ENCODE data around the gene TMPRSS2.

The TMPRSS2 gene

GRCh38 chr21:41507521-41508414 lies at the start of gene TMPRSS2:
TMPRSS2 (minus strand) TSS chr21:41508158; CDS start chr21:41498133, 10,025 bp downstream.
- DNase-seq (ENCODE audit: low spot score): no peak

DNA sequence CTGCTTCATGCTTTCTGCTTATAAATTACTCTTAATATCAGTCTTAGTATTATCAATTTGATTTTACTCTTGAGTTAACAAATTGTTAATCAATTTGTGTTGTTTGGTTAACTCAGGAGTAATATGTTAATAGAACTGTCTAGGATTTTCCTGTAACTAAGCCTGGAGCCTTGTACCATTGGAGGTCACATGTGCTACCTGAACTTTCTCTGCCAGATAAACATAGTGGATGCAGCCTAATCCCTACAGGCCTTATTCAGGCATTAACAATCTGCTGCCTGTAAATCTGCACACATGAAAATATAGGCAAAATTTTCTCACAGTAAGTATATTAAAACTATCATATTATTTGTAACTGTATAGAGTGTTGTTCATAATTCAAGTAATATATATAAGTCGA lies 47.1 kb upstream of the TMPRSS2 start:
- DNase-seq (ENCODE audit: low spot score): no peak

DNA sequence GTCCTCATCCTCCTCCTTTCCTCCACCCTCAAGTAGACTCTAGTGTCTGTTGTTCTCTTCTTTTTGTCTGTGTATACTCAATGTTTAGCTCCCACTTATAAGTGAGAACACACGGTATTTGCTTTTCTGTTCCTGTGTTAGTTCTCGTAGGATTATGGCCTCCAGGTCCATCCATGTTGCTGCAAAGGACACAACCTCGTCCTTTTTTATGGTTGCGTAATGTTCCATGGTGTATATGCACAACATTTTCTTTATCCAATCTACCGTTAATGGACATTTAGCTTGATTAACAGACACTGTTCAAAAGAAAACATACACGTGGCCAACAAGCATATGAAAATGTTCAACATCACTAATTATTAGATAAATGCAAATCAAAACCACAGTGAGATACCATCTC lies 44.3 kb upstream of the TMPRSS2 start:
- DNase-seq (ENCODE audit: low spot score): no peak

- DNase-seq (ENCODE audit: low spot score): no peak
Observed at GRCh38 chr21:41548781-41549180, 40.8 kb upstream of the TMPRSS2 start.

- no peak for DNase-seq (ENCODE audit: low spot score)
Observed at GRCh38 chr21:41547111-41547510, 39.2 kb upstream of the TMPRSS2 start.

DNA sequence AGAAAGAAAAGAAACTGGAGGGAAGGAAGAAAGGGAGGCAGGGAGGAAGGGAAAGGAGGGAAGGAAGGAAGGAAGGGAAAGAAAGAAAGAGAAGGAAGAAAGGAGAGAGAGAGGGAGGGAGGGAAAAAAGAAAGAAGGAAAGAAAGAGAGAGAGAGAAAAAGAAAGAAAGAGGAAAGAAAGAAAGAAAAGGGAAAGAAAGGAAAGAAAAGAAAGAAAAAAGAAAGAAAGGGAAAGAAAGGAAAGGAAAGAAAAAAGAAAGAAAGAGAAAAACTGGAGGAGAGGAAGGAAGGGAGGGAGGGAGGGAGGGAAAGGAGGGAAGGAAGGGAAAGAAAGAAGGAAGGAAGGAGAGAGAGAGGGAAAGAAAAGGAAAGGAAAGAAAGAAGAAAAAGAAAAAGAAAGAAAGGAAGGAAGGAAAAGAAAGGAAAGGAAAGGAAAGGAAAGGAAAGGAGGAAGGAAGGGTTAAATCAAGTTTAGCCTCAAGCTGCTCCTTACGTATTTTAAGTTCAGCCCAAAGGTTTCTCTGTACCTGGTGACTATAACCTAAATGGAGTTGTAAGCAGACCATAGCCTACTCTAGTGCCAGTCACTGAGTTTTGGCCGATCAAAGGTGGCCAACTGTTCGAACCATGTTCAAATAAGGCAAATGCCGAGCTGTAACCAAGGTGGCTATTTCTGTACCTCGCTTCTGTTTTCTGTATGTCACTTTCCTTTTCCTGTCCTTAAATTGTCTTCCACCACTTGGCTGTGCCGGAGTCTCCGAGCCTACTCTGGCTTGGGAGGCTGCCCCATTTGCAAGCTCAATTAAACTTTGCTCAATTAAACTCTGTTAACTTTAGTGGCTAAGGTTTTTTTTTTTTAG lies 37.8 kb upstream of the TMPRSS2 start:
- no peak for DNase-seq (ENCODE audit: low spot score)

DNA sequence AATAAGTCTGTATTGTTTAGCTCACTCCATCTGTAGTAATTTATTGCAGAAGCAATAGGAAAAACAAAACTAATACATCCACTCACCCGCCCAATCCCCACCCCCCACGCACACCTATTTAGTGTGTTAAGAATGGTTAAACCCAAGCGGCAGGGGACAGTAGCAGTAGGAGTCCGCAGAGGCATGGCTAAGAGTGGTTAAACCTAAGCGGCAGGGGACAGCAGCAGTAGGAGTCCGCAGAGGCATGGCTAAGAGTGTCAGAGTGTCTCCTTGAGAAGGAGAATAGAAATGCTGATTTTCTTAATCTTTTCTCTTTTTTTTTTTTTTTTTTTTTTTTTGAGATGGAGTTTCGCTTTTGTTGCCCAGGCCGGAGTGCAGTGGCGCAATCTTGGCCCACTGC lies 34.8 kb upstream of the TMPRSS2 start:
- DNase-seq (ENCODE audit: low spot score): no peak

DNA sequence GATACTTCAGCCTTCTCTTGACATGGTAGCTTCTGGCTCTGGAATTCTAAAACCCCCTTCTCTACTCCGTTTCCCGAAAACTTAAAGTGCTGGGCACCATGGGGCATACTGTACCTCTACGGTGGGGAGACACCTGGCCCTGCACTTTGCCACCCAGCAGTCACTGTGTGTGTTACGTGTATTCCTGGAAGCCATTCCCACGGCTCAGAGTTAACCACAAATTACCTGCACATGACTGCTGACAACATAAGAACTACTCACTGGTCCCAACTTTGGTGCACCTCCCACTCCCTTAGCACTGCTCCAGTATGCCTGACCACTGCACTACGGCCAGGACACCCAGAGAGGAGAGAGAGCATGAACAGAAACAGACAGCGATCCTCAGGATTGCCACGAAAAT lies 29.4 kb upstream of the TMPRSS2 start:
- DNase-seq (ENCODE audit: low spot score): no peak

- DNase-seq (ENCODE audit: low spot score): no peak
Observed at GRCh38 chr21:41536827-41537103, 28.8 kb upstream of the TMPRSS2 start.

DNA sequence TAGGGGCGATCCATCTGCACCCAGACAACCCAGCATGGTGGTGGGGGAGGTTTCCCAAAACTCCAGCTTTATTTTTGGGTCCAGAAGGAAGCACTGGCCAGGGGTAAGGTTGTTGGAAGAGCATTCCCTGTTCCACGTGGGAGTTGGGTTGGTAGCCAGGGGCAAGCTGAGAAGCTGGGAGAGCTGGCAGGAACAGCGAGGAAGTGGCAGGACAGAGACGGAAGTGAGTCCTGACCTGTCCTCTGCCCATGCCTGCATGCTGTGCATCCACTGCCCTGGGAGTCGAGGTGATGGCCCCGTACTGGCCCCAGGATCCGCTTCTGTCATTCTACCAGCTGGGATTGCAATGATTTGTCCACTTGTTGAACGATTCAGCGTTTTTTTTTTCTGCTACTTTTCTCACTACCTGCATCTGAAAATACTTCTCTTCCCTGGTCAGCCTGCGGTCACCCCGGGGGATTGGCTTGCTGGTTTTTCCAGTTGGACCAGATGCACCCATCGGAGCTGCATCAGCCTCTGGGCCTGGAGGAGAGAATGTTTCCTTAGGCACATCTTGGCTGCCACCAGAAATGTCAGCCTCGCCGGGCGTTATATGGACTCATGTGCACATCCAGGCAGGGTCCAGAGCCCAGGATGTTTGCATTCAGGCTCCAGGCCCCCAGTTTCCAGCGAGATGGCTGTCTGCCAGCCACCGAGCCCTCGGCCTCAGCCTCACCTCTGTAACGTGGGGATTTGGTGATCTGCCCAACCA lies 28.3 kb upstream of the TMPRSS2 start:
- DNase-seq (ENCODE audit: low spot score): no peak

- DNase-seq (ENCODE audit: low spot score): no peak
Observed at GRCh38 chr21:41530366-41530765, 22.4 kb upstream of the TMPRSS2 start.

DNA sequence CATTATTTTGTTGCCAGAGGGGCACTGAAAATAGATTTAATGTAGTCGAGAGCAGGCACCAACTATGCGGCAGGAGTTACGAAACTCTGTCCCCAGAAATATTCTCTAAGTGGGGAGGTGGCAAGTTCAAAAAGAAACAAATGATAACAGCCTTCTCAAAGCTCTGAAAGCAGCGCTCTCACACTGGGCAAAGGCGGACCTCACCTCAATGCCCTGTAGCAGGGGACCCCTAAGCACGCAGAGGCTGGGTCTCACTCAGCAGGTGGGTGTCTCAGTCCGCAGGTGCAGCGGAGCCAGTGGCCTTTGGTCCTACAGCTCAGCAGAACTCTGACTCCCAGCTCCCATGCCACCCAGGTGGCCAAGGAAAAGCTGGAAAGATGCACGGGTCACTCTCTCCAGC lies 21.8 kb upstream of the TMPRSS2 start:
- DNase-seq (ENCODE audit: low spot score): no peak

DNA sequence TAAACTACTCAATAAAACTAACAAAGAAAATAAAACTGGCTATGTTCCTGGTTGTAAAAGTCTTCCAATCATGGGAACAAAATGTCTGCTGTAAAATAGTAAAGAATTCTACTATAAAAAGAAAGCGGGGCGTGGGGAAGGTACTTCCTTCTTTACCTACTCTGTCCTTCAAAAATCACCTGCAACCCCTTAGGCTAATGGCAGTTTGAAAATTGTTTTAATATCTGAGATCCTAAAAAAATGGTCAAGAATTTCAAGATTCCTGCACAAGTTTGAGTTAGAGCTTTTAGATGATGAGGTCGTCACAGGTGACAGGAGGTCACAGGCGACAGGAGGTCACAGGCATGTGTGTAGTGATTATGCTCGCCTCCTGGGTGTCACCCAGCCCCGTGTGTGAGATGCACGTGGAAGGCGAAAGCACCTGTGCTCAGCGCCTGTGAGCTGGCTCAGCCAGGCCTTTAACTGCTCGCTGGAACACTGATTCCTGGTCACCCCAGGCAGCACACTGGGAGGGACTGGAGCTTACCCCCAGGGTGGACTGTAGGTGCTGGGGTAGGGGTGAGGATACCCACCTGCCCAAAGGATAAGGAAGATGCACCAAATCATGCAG lies 18.6 kb upstream of the TMPRSS2 start:
- DNase-seq (ENCODE audit: low spot score): no peak

GRCh38 chr21:41523175-41523574 lies 15.2 kb upstream of the TMPRSS2 start:
- DNase-seq (ENCODE audit: low spot score): no peak

GRCh38 chr21:41521489-41522027 lies 13.6 kb upstream of the TMPRSS2 start:
- no peak for DNase-seq (ENCODE audit: low spot score)

- DNase-seq (ENCODE audit: low spot score): no peak
Observed at GRCh38 chr21:41520560-41521442, 12.8 kb upstream of the TMPRSS2 start.

GRCh38 chr21:41519806-41520559 lies 12.0 kb upstream of the TMPRSS2 start:
- DNase-seq (ENCODE audit: low spot score): no peak

DNA sequence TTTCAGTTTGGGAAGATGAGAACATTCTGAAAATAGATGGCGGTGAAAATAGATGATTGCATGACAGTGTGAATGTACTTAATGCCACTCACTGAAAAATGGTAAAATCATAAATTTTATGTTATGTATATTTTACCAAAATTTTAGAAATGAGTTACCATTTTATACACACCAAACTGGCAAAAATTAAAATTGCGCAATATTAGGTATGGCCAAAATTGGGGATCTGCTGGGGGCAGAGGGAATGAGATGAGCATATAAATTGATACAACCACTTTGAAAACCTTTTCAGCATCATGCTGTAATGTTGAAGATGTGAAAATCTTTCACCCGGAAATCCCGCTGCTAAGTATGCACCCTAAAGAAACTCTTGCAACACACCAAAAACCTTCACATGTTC lies 10.8 kb upstream of the TMPRSS2 start:
- no peak for DNase-seq (ENCODE audit: low spot score)

- no peak for DNase-seq (ENCODE audit: low spot score)
Observed at GRCh38 chr21:41511858-41512257, 3.9 kb upstream of the TMPRSS2 start.

GRCh38 chr21:41510500-41510899 lies 2.5 kb upstream of the TMPRSS2 start:
- DNase-seq (ENCODE audit: low spot score): no peak
